Adrenal gland (tissue), 12 donors: ENCODE data around the gene EYS. TPM values are rescaled to one million over a fixed set of nuclear protein-coding genes. Genes with fewer than 3 reads are reported as not detected.
"Not testable (repeated sequence)": the region's sequence is repeated elsewhere in the genome, so short reads cannot be mapped to it uniquely, and the experiment has no call there.

Experiments
- DNase-seq, 7 donors: peaks; one replicate each; pipeline ENCODE4 v3.0.0-alpha.2; 2019 to 2020
- H3K27ac ChIP-seq, 5 donors: fragments of 200-600 bp; sonication (generic) in 4 of 5; 1 replicate in 3 of 5; 2 replicates in 2 of 5; pipeline versions ENCODE4 v1.5.1 to v1.8.0; 2016 to 2020; ENCODE audit warnings: mild to moderate bottlenecking in 1 of 5
- H3K27me3 ChIP-seq: fragments of 200-600 bp; 2 replicates; pipeline ENCODE4 v1.8.0; 2021
- H3K36me3 ChIP-seq, 2 donors: fragments of 200-600 bp; replicated peaks in 1 of 2; 1 replicate in 1 of 2; 2 replicates in 1 of 2; pipeline versions ENCODE4 v1.5.1 to v1.8.0; 2018 to 2022
- H3K4me1 ChIP-seq, 2 donors: fragments of 200-600 bp; replicated peaks in 1 of 2; 1 replicate in 1 of 2; 2 replicates in 1 of 2; pipeline versions ENCODE4 v1.5.1 to v1.8.0; 2018 to 2021
- H3K4me3 ChIP-seq, 4 donors: fragments of 200-600 bp; sonication (generic) in 3 of 4; one replicate each; pipeline ENCODE4 v1.5.1; 2016 to 2018
- H3K9me3 ChIP-seq, 3 donors: fragments of 200-600 bp; sonication (generic) in 1 of 3; replicated peaks in 1 of 3; 1 replicate in 2 of 3; 2 replicates in 1 of 3; pipeline versions ENCODE4 v1.5.1 to v1.8.0; 2016 to 2021
- CTCF ChIP-seq, 6 experiments: fragments of 450-650 bp in 4 of 6; fragments of 200-600 bp in 2 of 6; sonication (generic) in 1 of 6; IDR thresholded peaks; 1 replicate in 5 of 6; 2 replicates in 1 of 6; pipeline versions ENCODE4 v1.5.1 to v1.8.0; 2016 to 2021; ENCODE audit warnings: antibody characterized with exemption in 6 of 6, mild to moderate bottlenecking in 2 of 6, moderate library complexity in 1 of 6
- POLR2A ChIP-seq, 2 donors: fragments of 450-650 bp; IDR thresholded peaks; one replicate each; pipeline ENCODE4 v1.6.1; 2017; ENCODE audit warnings: antibody characterized with exemption in 2 of 2, mild to moderate bottlenecking in 2 of 2, moderate library complexity in 1 of 2
- WGBS, 4 donors: extraction: QIAGEN DNeasy Blood & Tissue Kit in 2 of 4; methylation state at CpG; one replicate each; pipeline versions ENCODE4 v1.1.5 to v1.1.7; 2013 to 2017; 5-methylcytosine and 5-hydroxymethylcytosine counted together
- intact Hi-C, 2 donors: fragments of 100-400 bp; cut with DNase I; formaldehyde crosslinking; loops; one replicate each; pipeline versions ENCODE4 v1.14.1 to v1.15.0; 2022 to 2023
- polyA plus RNA-seq, 3 donors: library from polyadenylated mRNA; stranded (reverse); fragments of 200-250 nt in 2 of 3; fragments of 350-450 nt in 1 of 3; fragmentation: Illumina TruSeq in 1 of 3; extraction: RNeasy Lipid Tissue Mini Kit (QIAGEN cat#74804) in 1 of 3; gene quantifications; one replicate each; pipeline ENCODE4 v1.2.3, GENCODE V29; 2013 to 2014
- total RNA-seq, 9 donors: library from RNA; depleted of rRNA in 4 of 9; stranded (reverse); fragments of >200 nt in 4 of 9; fragments of 120-200 nt in 1 of 9; fragmentation: NEBNext Ultra II Directional in 1 of 9; extraction: Animal tissue kit (Norgen Biotek cat#: 25700) in 1 of 9; gene quantifications; one replicate each; pipeline versions ENCODE4 v1.1.0 to v1.2.4, GENCODE V29; 2013 to 2023
- donor health status: healthy with polysubstance abuse.
- donor health status: Bipolar disorder and iron deficiency.
- donor health status: DM: yes; HTN: yes; CAD: no.
- donor health status: DM: no; HTN: no; CAD: no.
- donor health status: DM: no; HTN: no; CAD: no.
- donor health status: DM: yes; HTN: yes; CAD: no.

EYS gene
- total and polyA plus RNA-seq, 12 donors = 0.03 to 3.1 (median 0.18) TPM; not detected in 7

- no peak for TF ChIP-seq POLR2A (IDR thresholded peaks at IDR 0.05)
- no peak for TF ChIP-seq CTCF (IDR thresholded peaks at IDR 0.05)
- DNase-seq = no peak
- H3K27ac ChIP-seq = no peak overlapping the region
- intact Hi-C loops = no loop called here
- H3K9me3 ChIP-seq = no peaks in the 10 kb centered on the region
- no peaks in the 10 kb centered on the region for H3K36me3 ChIP-seq
- H3K4me3 ChIP-seq = no peak overlapping the region
- H3K27me3 ChIP-seq = no peaks in the 10 kb centered on the region
- no peaks in the 10 kb centered on the region for H3K4me1 ChIP-seq
Measured at GRCh38 chr6:63899550-63899949, 1807.5 kb downstream of the EYS start.

- no peaks in the 10 kb centered on the region for H3K4me1 ChIP-seq
- H3K4me3 ChIP-seq = no peak overlapping the region
- no peaks in the 10 kb centered on the region for H3K9me3 ChIP-seq
- no peaks in the 10 kb centered on the region for H3K36me3 ChIP-seq
- no peaks in the 10 kb centered on the region for H3K27me3 ChIP-seq
- TF ChIP-seq POLR2A (IDR thresholded peaks at IDR 0.05) (no peak), CTCF (IDR thresholded peaks at IDR 0.05) (no peak)
- intact Hi-C loops = no loop called here
- no peak for DNase-seq
- WGBS, 4 donors = 67 to 75% (median 73%) methylated on average over 10 of the region's 10 CpGs
- no peak overlapping the region for H3K27ac ChIP-seq
Measured at GRCh38 chr6:63897952-63898351, 1809.1 kb downstream of the EYS start.

- intact Hi-C loops = no loop called here
- H3K27me3 ChIP-seq = no peaks in the 10 kb centered on the region
- no peak for DNase-seq
- no peaks in the 10 kb centered on the region for H3K9me3 ChIP-seq
- no peak overlapping the region for H3K27ac ChIP-seq
- H3K4me1 ChIP-seq = no peaks in the 10 kb centered on the region
- no peak for TF ChIP-seq CTCF (IDR thresholded peaks at IDR 0.05)
- no peak for TF ChIP-seq POLR2A (IDR thresholded peaks at IDR 0.05)
- no peak overlapping the region for H3K4me3 ChIP-seq
- 83 to 89% (median 84%) methylated on average over 3 of the region's 3 CpGs for WGBS, 4 donors
- H3K36me3 ChIP-seq = no peaks in the 10 kb centered on the region
Measured at GRCh38 chr6:63897459-63897858, 1809.6 kb downstream of the EYS start.

DNA sequence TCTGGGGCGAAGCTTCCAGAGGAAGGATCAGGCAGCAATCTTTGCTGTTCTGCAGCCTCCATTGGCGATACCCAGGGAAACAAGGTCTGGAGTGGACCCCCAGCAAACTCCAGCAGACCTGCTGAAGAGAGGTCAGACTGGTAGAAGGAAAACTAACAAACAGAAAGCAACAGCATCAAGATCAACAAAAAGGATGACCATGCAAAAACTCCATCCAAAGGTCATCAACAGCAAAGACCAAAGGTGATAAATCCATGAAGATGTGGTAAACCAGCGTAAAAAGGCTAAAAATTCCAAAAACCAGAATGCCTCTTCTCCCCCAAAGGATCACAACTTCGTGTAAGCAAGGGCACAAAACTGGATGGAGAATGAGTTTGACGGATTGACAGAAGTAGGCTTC, 1818.6 kb downstream of the EYS start:
- no peak overlapping the region for H3K27ac ChIP-seq
- DNase-seq = no peak
- WGBS, 4 donors = 65 to 81% (median 75%) methylated on average over 5 of the region's 5 CpGs
- no peaks in the 10 kb centered on the region for H3K4me1 ChIP-seq
- TF ChIP-seq POLR2A (IDR thresholded peaks at IDR 0.05) (no peak), CTCF (IDR thresholded peaks at IDR 0.05) (no peak)
- H3K36me3 ChIP-seq = no peaks in the 10 kb centered on the region
- no peaks in the 10 kb centered on the region for H3K27me3 ChIP-seq
- intact Hi-C loops = no loop called here
- no peak overlapping the region for H3K4me3 ChIP-seq
- H3K9me3 ChIP-seq = no peaks in the 10 kb centered on the region

GRCh38 chr6:63887804-63888203, 1819.2 kb downstream of the EYS start:
- WGBS, 4 donors = 50 to 63% (median 55%) methylated on average over 1 of the region's 1 CpG; no CpG with 5 or more reads in 1 of the 4 donors

More at GRCh38 chr6:63887804-63888203, 1819.2 kb downstream of the EYS start:
- H3K9me3 ChIP-seq, H3K4me1 ChIP-seq, intact Hi-C loops, H3K27ac ChIP-seq, DNase-seq, H3K27me3 ChIP-seq, H3K36me3 ChIP-seq, H3K4me3 ChIP-seq: not testable (repeated sequence)
